ENCODE results near the gene C18orf63.
"Not testable (repeated sequence)": the region's sequence is repeated elsewhere in the genome, so short reads cannot be mapped to it uniquely, and the experiment has no call there.

Gene C18orf63

DNA sequence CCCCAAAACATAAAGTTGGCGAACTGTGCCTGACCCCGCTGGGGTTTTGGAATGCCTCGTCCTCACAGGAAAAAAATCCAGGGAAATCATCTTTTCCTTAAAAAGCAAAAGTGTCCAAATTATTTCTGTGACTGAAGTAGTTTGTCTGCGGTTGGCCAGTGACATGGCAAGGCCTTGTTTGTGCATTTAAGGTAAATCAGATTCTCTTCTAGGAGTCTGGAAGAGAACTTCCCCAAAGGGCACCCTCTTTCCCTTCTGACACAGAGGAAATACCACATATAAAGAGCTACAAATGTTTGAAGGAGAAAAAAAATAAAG, 23.1 kb upstream of the C18orf63 start:
- peak overlapping the region; percentile 86 for H3K4me3 ChIP-seq (ENCODE audit: insufficient read length, low read depth)
- H3K9ac ChIP-seq (ENCODE audit: insufficient read length, low read depth): peak overlapping the region; percentile 39
- H3K27me3 ChIP-seq (ENCODE audit: insufficient read depth, insufficient read length): peaks cover 10% of the 10 kb centered on the region

GRCh38 chr18:74292982-74293381, 22.7 kb upstream of the C18orf63 start:
- H3K36me3 ChIP-seq (ENCODE audit: insufficient read depth, insufficient read length, low read length); H3K9ac ChIP-seq (ENCODE audit: insufficient read length, low read depth); H3K4me3 ChIP-seq (ENCODE audit: insufficient read length, low read depth); H3K4me1 ChIP-seq (ENCODE audit: insufficient read depth, insufficient read length); DNase-seq (ENCODE audit: low read depth, low spot score); H3K27me3 ChIP-seq (ENCODE audit: insufficient read depth, insufficient read length): not testable (repeated sequence)
- H3K9me3 ChIP-seq (ENCODE audit: insufficient read depth, low read length): peaks cover 27% of the 10 kb centered on the region; the same call in 1 of the 2 replicates

More for the DNA sequence above, 23.1 kb upstream of the C18orf63 start:
- Histone ChIP-seq H3K4me1 (ENCODE audit: insufficient read depth, insufficient read length) (no peaks in the 10 kb centered on the region), H3K9me3 (ENCODE audit: insufficient read depth, low read length) (peaks cover 23% of the 10 kb centered on the region; the same call in 1 of the 2 replicates), H3K36me3 (ENCODE audit: insufficient read depth, insufficient read length, low read length) (no peaks in the 10 kb centered on the region)
- no peak for DNase-seq (ENCODE audit: low read depth, low spot score)
- no peak for TF ChIP-seq SUZ12 (IDR thresholded peaks at IDR 0.05; ENCODE audit: extremely low read depth, insufficient read depth, insufficient read length)
- no peak for TF ChIP-seq ZNF274 (IDR thresholded peaks at IDR 0.05; ENCODE audit: low read depth, low read length)
- no peak for TF ChIP-seq YY1 (IDR thresholded peaks at IDR 0.05; ENCODE audit: insufficient read depth, insufficient read length)

- Histone ChIP-seq H3K36me3 (ENCODE audit: insufficient read depth, insufficient read length, low read length) (no peaks in the 10 kb centered on the region), H3K9ac (ENCODE audit: insufficient read length, low read depth) (no peak overlapping the region), H3K27me3 (ENCODE audit: insufficient read depth, insufficient read length) (peaks cover 10% of the 10 kb centered on the region), H3K4me1 (ENCODE audit: insufficient read depth, insufficient read length) (no peaks in the 10 kb centered on the region), H3K9me3 (ENCODE audit: insufficient read depth, low read length) (peaks cover 33% of the 10 kb centered on the region), H3K4me3 (ENCODE audit: insufficient read length, low read depth) (no peak overlapping the region)
- no peak for DNase-seq (ENCODE audit: low read depth, low spot score)
- no peak for TF ChIP-seq ZNF274 (IDR thresholded peaks at IDR 0.05; ENCODE audit: low read depth, low read length)
- TF ChIP-seq YY1 (IDR thresholded peaks at IDR 0.05; ENCODE audit: insufficient read depth, insufficient read length): no peak
- TF ChIP-seq SUZ12 (IDR thresholded peaks at IDR 0.05; ENCODE audit: extremely low read depth, insufficient read depth, insufficient read length): no peak
These were observed 21.1 kb upstream of the C18orf63 start for GRCh38 chr18:74294526-74294925.

- Histone ChIP-seq H3K9ac (ENCODE audit: insufficient read length, low read depth) (no peak overlapping the region), H3K36me3 (ENCODE audit: insufficient read depth, insufficient read length, low read length) (no peaks in the 10 kb centered on the region), H3K4me1 (ENCODE audit: insufficient read depth, insufficient read length) (no peaks in the 10 kb centered on the region), H3K4me3 (ENCODE audit: insufficient read length, low read depth) (no peak overlapping the region), H3K9me3 (ENCODE audit: insufficient read depth, low read length) (peaks cover 18% of the 10 kb centered on the region), H3K27me3 (ENCODE audit: insufficient read depth, insufficient read length) (no peaks in the 10 kb centered on the region)
- TF ChIP-seq YY1 (IDR thresholded peaks at IDR 0.05; ENCODE audit: insufficient read depth, insufficient read length): no peak
- no peak for TF ChIP-seq ZNF274 (IDR thresholded peaks at IDR 0.05; ENCODE audit: low read depth, low read length)
- no peak for TF ChIP-seq SUZ12 (IDR thresholded peaks at IDR 0.05; ENCODE audit: extremely low read depth, insufficient read depth, insufficient read length)
- DNase-seq (ENCODE audit: low read depth, low spot score): no peak
These were observed 16.5 kb upstream of the C18orf63 start for GRCh38 chr18:74299162-74299561.

GRCh38 chr18:74299746-74300145, 15.9 kb upstream of the C18orf63 start:
- TF ChIP-seq ZNF274 (IDR thresholded peaks at IDR 0.05; ENCODE audit: low read depth, low read length) (no peak), YY1 (IDR thresholded peaks at IDR 0.05; ENCODE audit: insufficient read depth, insufficient read length) (no peak), SUZ12 (IDR thresholded peaks at IDR 0.05; ENCODE audit: extremely low read depth, insufficient read depth, insufficient read length) (no peak)
- Histone ChIP-seq H3K27me3 (ENCODE audit: insufficient read depth, insufficient read length) (no peaks in the 10 kb centered on the region), H3K9ac (ENCODE audit: insufficient read length, low read depth) (no peak overlapping the region), H3K9me3 (ENCODE audit: insufficient read depth, low read length) (peaks cover 13% of the 10 kb centered on the region), H3K36me3 (ENCODE audit: insufficient read depth, insufficient read length, low read length) (no peaks in the 10 kb centered on the region), H3K4me1 (ENCODE audit: insufficient read depth, insufficient read length) (no peaks in the 10 kb centered on the region), H3K4me3 (ENCODE audit: insufficient read length, low read depth) (no peak overlapping the region)
- no peak for DNase-seq (ENCODE audit: low read depth, low spot score)

DNA sequence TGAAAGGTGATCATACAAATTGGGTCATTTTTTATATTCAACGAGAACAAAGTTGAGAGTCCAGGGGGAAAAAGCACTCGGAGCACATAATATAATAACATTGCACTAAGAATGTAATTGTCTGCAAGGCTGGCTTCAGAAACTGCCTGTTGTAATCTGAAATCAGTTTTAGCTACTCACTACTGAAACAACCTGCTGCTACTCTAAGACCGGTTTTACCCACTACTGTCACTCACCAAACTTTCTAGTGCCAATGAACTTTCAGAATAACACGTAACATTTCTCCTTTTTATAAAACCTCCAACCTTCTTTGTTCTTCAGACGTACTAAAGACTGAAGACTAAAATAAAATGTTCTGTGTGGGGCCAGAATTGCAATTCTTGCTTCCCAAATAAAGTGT, 12.3 kb upstream of the C18orf63 start:
- H3K9me3 ChIP-seq (ENCODE audit: insufficient read depth, low read length): peaks cover 5% of the 10 kb centered on the region; the same call in 1 of the 2 replicates
- no peak overlapping the region for H3K9ac ChIP-seq (ENCODE audit: insufficient read length, low read depth)
- TF ChIP-seq YY1 (IDR thresholded peaks at IDR 0.05; ENCODE audit: insufficient read depth, insufficient read length) (no peak), ZNF274 (IDR thresholded peaks at IDR 0.05; ENCODE audit: low read depth, low read length) (no peak), SUZ12 (IDR thresholded peaks at IDR 0.05; ENCODE audit: extremely low read depth, insufficient read depth, insufficient read length) (no peak)

DNA sequence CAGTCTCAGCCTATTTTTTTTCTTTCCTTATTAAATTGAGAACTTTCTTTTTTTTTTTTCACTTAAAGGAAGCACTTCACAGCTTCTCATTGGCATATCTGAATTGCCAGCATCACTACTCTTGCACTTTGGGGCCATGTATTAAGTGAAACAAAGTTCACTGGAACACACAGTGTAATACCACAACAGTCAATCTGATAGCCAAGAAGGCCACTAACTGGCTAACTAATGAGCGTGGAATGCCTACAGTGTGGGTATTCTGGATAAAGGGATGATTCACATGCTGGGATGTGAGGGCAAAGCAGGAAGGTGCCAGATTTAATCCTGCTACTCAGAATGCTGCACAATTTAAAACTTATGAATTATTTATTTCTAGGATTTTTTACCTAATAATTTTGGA, 11.7 kb upstream of the C18orf63 start:
- H3K4me3 ChIP-seq (ENCODE audit: insufficient read length, low read depth): no peak overlapping the region
- no peaks in the 10 kb centered on the region for H3K4me1 ChIP-seq (ENCODE audit: insufficient read depth, insufficient read length)
- TF ChIP-seq ZNF274 (IDR thresholded peaks at IDR 0.05; ENCODE audit: low read depth, low read length) (no peak), YY1 (IDR thresholded peaks at IDR 0.05; ENCODE audit: insufficient read depth, insufficient read length) (no peak), SUZ12 (IDR thresholded peaks at IDR 0.05; ENCODE audit: extremely low read depth, insufficient read depth, insufficient read length) (no peak)
- no peaks in the 10 kb centered on the region for H3K27me3 ChIP-seq (ENCODE audit: insufficient read depth, insufficient read length)
- H3K36me3 ChIP-seq (ENCODE audit: insufficient read depth, insufficient read length, low read length): no peaks in the 10 kb centered on the region
- H3K9me3 ChIP-seq (ENCODE audit: insufficient read depth, low read length): peaks cover 5% of the 10 kb centered on the region; the same call in 1 of the 2 replicates
- no peak for DNase-seq (ENCODE audit: low read depth, low spot score)
- H3K9ac ChIP-seq (ENCODE audit: insufficient read length, low read depth): no peak overlapping the region

More for the DNA sequence above, 12.3 kb upstream of the C18orf63 start:
- Histone ChIP-seq H3K27me3 (ENCODE audit: insufficient read depth, insufficient read length) (no peaks in the 10 kb centered on the region), H3K36me3 (ENCODE audit: insufficient read depth, insufficient read length, low read length) (no peaks in the 10 kb centered on the region), H3K4me3 (ENCODE audit: insufficient read length, low read depth) (no peak overlapping the region), H3K4me1 (ENCODE audit: insufficient read depth, insufficient read length) (no peaks in the 10 kb centered on the region)
- no peak for DNase-seq (ENCODE audit: low read depth, low spot score)

DNA sequence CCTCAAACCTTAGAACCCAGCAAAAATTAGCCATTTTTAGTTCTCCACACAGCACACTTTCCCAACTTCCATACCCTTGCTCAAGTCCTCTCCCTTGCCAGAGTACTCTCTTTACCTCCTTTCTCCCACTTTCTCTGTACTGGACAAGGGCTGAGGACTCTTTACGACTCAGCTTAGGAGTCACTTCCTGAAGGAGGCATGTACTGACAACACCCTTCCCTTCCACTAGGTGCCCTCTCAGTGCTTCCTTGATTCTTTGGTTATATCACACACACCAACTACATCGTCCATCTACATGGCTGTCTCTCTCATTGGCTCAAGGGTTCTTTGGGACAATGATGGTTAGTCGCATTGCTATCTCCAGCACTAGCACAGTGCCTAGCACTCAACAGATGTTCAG, 5.2 kb upstream of the C18orf63 start:
- Histone ChIP-seq H3K27me3 (ENCODE audit: insufficient read depth, insufficient read length) (no peaks in the 10 kb centered on the region), H3K9ac (ENCODE audit: insufficient read length, low read depth) (no peak overlapping the region), H3K4me1 (ENCODE audit: insufficient read depth, insufficient read length) (no peaks in the 10 kb centered on the region), H3K36me3 (ENCODE audit: insufficient read depth, insufficient read length, low read length) (no peaks in the 10 kb centered on the region), H3K9me3 (ENCODE audit: insufficient read depth, low read length) (peaks cover 18% of the 10 kb centered on the region; the same call in 1 of the 2 replicates), H3K4me3 (ENCODE audit: insufficient read length, low read depth) (no peak overlapping the region)
- no peak for DNase-seq (ENCODE audit: low read depth, low spot score)
- TF ChIP-seq YY1 (IDR thresholded peaks at IDR 0.05; ENCODE audit: insufficient read depth, insufficient read length) (no peak), SUZ12 (IDR thresholded peaks at IDR 0.05; ENCODE audit: extremely low read depth, insufficient read depth, insufficient read length) (no peak), ZNF274 (IDR thresholded peaks at IDR 0.05; ENCODE audit: low read depth, low read length) (no peak)
